ENCODE results near the gene TMEM95.
A peak's percentile ranks its signal among the peaks of the same experiment; 100 is the strongest.

The TMEM95 gene

GRCh38 chr17:7380855-7381683, 26.1 kb downstream of the TMEM95 start, which contains the start of gene TNK1:
TSS of gene TNK1 (plus strand) at chr17:7381089. CDS start at chr17:7382927, 1,838 bp downstream.
- no peak for DNase-seq

GRCh38 chr17:7382901-7383300, 27.9 kb downstream of the TMEM95 start:
- no peak for DNase-seq

GRCh38 chr17:7383371-7383741, 28.4 kb downstream of the TMEM95 start:
- DNase-seq = no peak

GRCh38 chr17:7383742-7384488, 29.0 kb downstream of the TMEM95 start:
- peak in 1 of 2 donors; percentile 21 for DNase-seq

- DNase-seq = no peak
Observed at GRCh38 chr17:7384489-7385081, 29.6 kb downstream of the TMEM95 start.

GRCh38 chr17:7388856-7389255, 33.9 kb downstream of the TMEM95 start:
- no peak for DNase-seq

- DNase-seq = no peak
Observed at GRCh38 chr17:7389924-7390910, 35.3 kb downstream of the TMEM95 start.

GRCh38 chr17:7391307-7391706, 36.4 kb downstream of the TMEM95 start:
- no peak for DNase-seq

- DNase-seq = no peak
Observed at GRCh38 chr17:7392696-7393612, 38.0 kb downstream of the TMEM95 start.

GRCh38 chr17:7393613-7394451, 38.9 kb downstream of the TMEM95 start:
- DNase-seq = no peak

- DNase-seq = peak; percentile 69 to 76
Observed at GRCh38 chr17:7394452-7395191, 39.7 kb downstream of the TMEM95 start, which contains the start of gene PLSCR3. TSS of gene PLSCR3 (minus strand) at chr17:7394525. CDS start at chr17:7394110, 415 bp downstream.

- no peak for DNase-seq
Observed at GRCh38 chr17:7396147-7396546, 41.2 kb downstream of the TMEM95 start.

- no peak for DNase-seq
Observed at GRCh38 chr17:7398612-7399011, 43.7 kb downstream of the TMEM95 start.

GRCh38 chr17:7403043-7403726, 48.2 kb downstream of the TMEM95 start:
- DNase-seq = peak in 1 of 2 donors; percentile 2

GRCh38 chr17:7403727-7403976, 48.7 kb downstream of the TMEM95 start:
- no peak for DNase-seq

GRCh38 chr17:7403977-7404736, 49.2 kb downstream of the TMEM95 start, which contains the start of gene TMEM256:
TSS of gene TMEM256 (minus strand) at chr17:7404097. CDS start at chr17:7404084, 13 bp downstream.
- peak; percentile 99 for DNase-seq

GRCh38 chr17:7404737-7405349, 49.9 kb downstream of the TMEM95 start:
- DNase-seq = no peak

Data from inflammatory macrophage treated with lipopolysaccharide for 1 hour (primary cell).